Measurements from ENCODE around the gene ALX4. TPM values are rescaled to one million over a fixed set of nuclear protein-coding genes. Genes with fewer than 3 reads are reported as not detected.

Gene ALX4
- total RNA-seq, 1 donor from 2014 or later, result 0.05 TPM

- intact Hi-C loops (cut with DNase I), result no loop called here
Observed at GRCh38 chr11:44338698-44339529, 29.0 kb upstream of the ALX4 start.

GRCh38 chr11:44338026-44338425, 28.1 kb upstream of the ALX4 start:
- intact Hi-C loops (cut with DNase I), result no loop called here
- DNase-seq (ENCODE audit: low spot score), result peak; percentile 10

More at GRCh38 chr11:44338698-44339529, 29.0 kb upstream of the ALX4 start:
- DNase-seq (ENCODE audit: low spot score), result peak; percentile 50

- DNase-seq (ENCODE audit: low spot score), result no peak
- intact Hi-C loops (cut with DNase I), result no loop called here
Observed at GRCh38 chr11:44335919-44336318, 26.0 kb upstream of the ALX4 start.

- intact Hi-C loops (cut with DNase I), result no loop called here
- DNase-seq (ENCODE audit: low spot score), result no peak
Observed at GRCh38 chr11:44335052-44335760, 25.3 kb upstream of the ALX4 start.

- intact Hi-C loops (cut with DNase I), result no loop called here
- peak; percentile 57 for DNase-seq (ENCODE audit: low spot score)
Observed at GRCh38 chr11:44334356-44335004, 24.5 kb upstream of the ALX4 start.

GRCh38 chr11:44333271-44334218, 23.6 kb upstream of the ALX4 start:
- intact Hi-C loops (cut with DNase I), result no loop called here
- DNase-seq (ENCODE audit: low spot score), result peak; percentile 27

GRCh38 chr11:44332665-44333064, 22.7 kb upstream of the ALX4 start:
- DNase-seq (ENCODE audit: low spot score), result no peak
- intact Hi-C loops (cut with DNase I), result no loop called here

GRCh38 chr11:44329472-44330230, 19.7 kb upstream of the ALX4 start:
- peak; percentile 60 for DNase-seq (ENCODE audit: low spot score)
- intact Hi-C loops (cut with DNase I), result no loop called here

GRCh38 chr11:44328138-44328660, 18.3 kb upstream of the ALX4 start:
- peak; percentile 51 for DNase-seq (ENCODE audit: low spot score)
- intact Hi-C loops (cut with DNase I), result no loop called here

GRCh38 chr11:44327730-44328129, 17.8 kb upstream of the ALX4 start:
- intact Hi-C loops (cut with DNase I), result no loop called here
- peak; percentile 36 for DNase-seq (ENCODE audit: low spot score)

GRCh38 chr11:44326615-44327475, 16.9 kb upstream of the ALX4 start:
- intact Hi-C loops (cut with DNase I), result no loop called here
- DNase-seq (ENCODE audit: low spot score), result peak; percentile 64

- intact Hi-C loops (cut with DNase I), result no loop called here
- peak; percentile 49 for DNase-seq (ENCODE audit: low spot score)
Observed at GRCh38 chr11:44325698-44326097, 15.8 kb upstream of the ALX4 start.

- peak; percentile 71 for DNase-seq (ENCODE audit: low spot score)
- intact Hi-C loops (cut with DNase I), result no loop called here
Observed at GRCh38 chr11:44324749-44325525, 15.0 kb upstream of the ALX4 start.

GRCh38 chr11:44324222-44324621, 14.3 kb upstream of the ALX4 start:
- no peak for DNase-seq (ENCODE audit: low spot score)
- intact Hi-C loops (cut with DNase I), result no loop called here

- intact Hi-C loops (cut with DNase I), result no loop called here
Observed at GRCh38 chr11:44322243-44322642, 12.3 kb upstream of the ALX4 start.

GRCh38 chr11:44321059-44321458, 11.1 kb upstream of the ALX4 start:
- intact Hi-C loops (cut with DNase I), result no loop called here
- DNase-seq (ENCODE audit: low spot score), result no peak

More at GRCh38 chr11:44322243-44322642, 12.3 kb upstream of the ALX4 start:
- no peak for DNase-seq (ENCODE audit: low spot score)

Measured in cardiac septum (tissue), 1 donor.